ENCODE measurements around the gene LSR. TPM values are rescaled to one million over a fixed set of nuclear protein-coding genes. Genes with fewer than 3 reads are reported as not detected.

LSR gene
- 10 to 100 TPM; 13.2 to 13.3 TPM for total RNA-seq

GRCh38 chr19:35248310-35249145 lies at the start of gene LSR:
Gene LSR (plus strand): TSS chr19:35249002. CDS start chr19:35249023, 21 bp downstream.
- peak within 1 kb of the TSS; percentile 78 for H3K27ac Mint-ChIP-seq
- peak within 1 kb of the TSS; percentile 79 for H3K4me3 Mint-ChIP-seq
- ChIA-PET CTCF (no interaction called here), POLR2A (no interaction called here)
- peaks cover 33% of the 10 kb centered on the region for H3K4me1 Mint-ChIP-seq
- H3K36me3 Mint-ChIP-seq (ENCODE audit: low read depth) = peaks cover 22% of the 10 kb centered on the region
- H3K9me3 Mint-ChIP-seq = peaks cover 16% of the 10 kb centered on the region
- peaks cover 46% of the 10 kb centered on the region for H3K27me3 Mint-ChIP-seq
- peak; percentile 64 for DNase-seq

GRCh38 chr19:35199481-35199880 lies 49.3 kb upstream of the LSR start:
- Mint-ChIP-seq H3K4me3 (no peak overlapping the region), H3K36me3 (ENCODE audit: low read depth) (peaks cover 3% of the 10 kb centered on the region), H3K27ac (no peak overlapping the region), H3K9me3 (no peaks in the 10 kb centered on the region), H3K27me3 (no peaks in the 10 kb centered on the region), H3K4me1 (peaks cover 21% of the 10 kb centered on the region)
- no peak for DNase-seq
- ChIA-PET POLR2A (interaction anchor here (0.7 to 1.5 kb wide), 2 partner anchors 12 to 61 kb away, joined by 3 read pairs; no protein-coding TSS in a partner anchor), CTCF (interaction anchor here (0.6 to 1.3 kb wide), 2 partner anchors 16 to 58 kb away, joined by 3 to 5 read pairs; no protein-coding TSS in a partner anchor)

- Mint-ChIP-seq H3K9me3 (peaks cover 2% of the 10 kb centered on the region), H3K4me1 (peaks cover 55% of the 10 kb centered on the region), H3K27me3 (no peaks in the 10 kb centered on the region), H3K36me3 (ENCODE audit: low read depth) (peaks cover 7% of the 10 kb centered on the region), H3K4me3 (no peak overlapping the region), H3K27ac (no peak overlapping the region)
- no peak for DNase-seq
- CTCF ChIA-PET = interaction anchor here (0.6 to 1.5 kb wide), 5 partner anchors 14 to 260 kb away, joined by 3 to 4 read pairs (median 3); no protein-coding TSS in a partner anchor
- POLR2A ChIA-PET = interaction anchor here (0.7 to 1.8 kb wide), 7 partner anchors 9 to 49 kb away, joined by 3 to 11 read pairs (median 3); partner anchors contain the start of gene FXYD5
Observed at GRCh38 chr19:35202722-35203688, 45.8 kb upstream of the LSR start.

- POLR2A ChIA-PET = interaction anchor here (0.7 to 3.3 kb wide), 7 partner anchors 13 to 63 kb away, joined by 3 to 33 read pairs (median 11); partner anchors contain the start of genes FXYD5 and USF2
- CTCF ChIA-PET = interaction anchor here (0.6 to 1.5 kb wide), 5 partner anchors 12 to 51 kb away, joined by 3 to 9 read pairs (median 3); partner anchors contain the start of gene FXYD5
- no peaks in the 10 kb centered on the region for H3K27me3 Mint-ChIP-seq
- peaks cover 6% of the 10 kb centered on the region for H3K9me3 Mint-ChIP-seq
- peak overlapping the region; percentile 97 for H3K27ac Mint-ChIP-seq
- peaks cover 14% of the 10 kb centered on the region for H3K36me3 Mint-ChIP-seq (ENCODE audit: low read depth)
- peaks cover 73% of the 10 kb centered on the region for H3K4me1 Mint-ChIP-seq
- DNase-seq = peak; percentile 27
- H3K4me3 Mint-ChIP-seq = no peak overlapping the region
Observed at GRCh38 chr19:35204799-35205732, 43.7 kb upstream of the LSR start.

- Mint-ChIP-seq H3K9me3 (peaks cover 6% of the 10 kb centered on the region), H3K4me3 (no peak overlapping the region), H3K36me3 (ENCODE audit: low read depth) (peaks cover 14% of the 10 kb centered on the region), H3K27ac (peak overlapping the region; percentile 97), H3K27me3 (no peaks in the 10 kb centered on the region), H3K4me1 (peaks cover 79% of the 10 kb centered on the region)
- CTCF ChIA-PET = interaction anchor here (0.7 to 1.5 kb wide), 5 partner anchors 11 to 52 kb away, joined by 3 to 9 read pairs (median 3); partner anchors contain the start of gene FXYD5
- no peak for DNase-seq
- POLR2A ChIA-PET = interaction anchor here (0.7 to 3.3 kb wide), 16 partner anchors 12 to 257 kb away, joined by 3 to 33 read pairs (median 5); partner anchors contain the start of genes FXYD5 and USF2
Observed at GRCh38 chr19:35205733-35206323, 43.0 kb upstream of the LSR start.

GRCh38 chr19:35206379-35206778 lies 42.4 kb upstream of the LSR start:
- peak overlapping the region; percentile 67 for H3K4me3 Mint-ChIP-seq
- peak overlapping the region; percentile 97 for H3K27ac Mint-ChIP-seq
- H3K36me3 Mint-ChIP-seq (ENCODE audit: low read depth) = peaks cover 14% of the 10 kb centered on the region
- ChIA-PET CTCF (interaction anchor here (0.7 to 1.6 kb wide), 7 partner anchors 11 to 52 kb away, joined by 3 to 9 read pairs (median 3); partner anchors contain the start of gene FXYD5), POLR2A (interaction anchor here (1.0 to 3.3 kb wide), 15 partner anchors 11 to 256 kb away, joined by 3 to 33 read pairs (median 6); partner anchors contain the start of genes FXYD5 and USF2)
- peaks cover 79% of the 10 kb centered on the region for H3K4me1 Mint-ChIP-seq
- H3K9me3 Mint-ChIP-seq = peaks cover 6% of the 10 kb centered on the region
- DNase-seq = peak; percentile 68
- no peaks in the 10 kb centered on the region for H3K27me3 Mint-ChIP-seq

GRCh38 chr19:35206855-35207254 lies 41.9 kb upstream of the LSR start:
- H3K4me1 Mint-ChIP-seq = peaks cover 82% of the 10 kb centered on the region

GRCh38 chr19:35207391-35207871 lies 41.4 kb upstream of the LSR start:
- peak overlapping the region; percentile 97 for H3K27ac Mint-ChIP-seq
- ChIA-PET POLR2A (interaction anchor here (0.8 to 3.3 kb wide), 8 partner anchors 10 to 255 kb away, joined by 3 to 33 read pairs (median 6); partner anchors contain the start of genes FXYD5 and USF2), CTCF (interaction anchor here (1.0 to 1.6 kb wide), 2 partner anchors 51 to 53 kb away, joined by 3 to 4 read pairs; partner anchors contain the start of gene FXYD5)
- H3K4me1 Mint-ChIP-seq = peaks cover 88% of the 10 kb centered on the region
- peaks cover 19% of the 10 kb centered on the region for H3K36me3 Mint-ChIP-seq (ENCODE audit: low read depth)
- DNase-seq = peak; percentile 30
- H3K4me3 Mint-ChIP-seq = no peak overlapping the region
- H3K27me3 Mint-ChIP-seq = no peaks in the 10 kb centered on the region
- H3K9me3 Mint-ChIP-seq = peaks cover 6% of the 10 kb centered on the region

More at GRCh38 chr19:35206855-35207254, 41.9 kb upstream of the LSR start:
- Mint-ChIP-seq H3K27me3 (no peaks in the 10 kb centered on the region), H3K36me3 (ENCODE audit: low read depth) (peaks cover 14% of the 10 kb centered on the region), H3K4me3 (peak overlapping the region; percentile 67), H3K9me3 (peaks cover 6% of the 10 kb centered on the region), H3K27ac (peak overlapping the region; percentile 97)
- ChIA-PET CTCF (interaction anchor here (0.7 to 1.6 kb wide), 7 partner anchors 10 to 53 kb away, joined by 3 to 9 read pairs (median 3); partner anchors contain the start of gene FXYD5), POLR2A (interaction anchor here (0.6 to 3.3 kb wide), 15 partner anchors 11 to 256 kb away, joined by 3 to 33 read pairs (median 6); partner anchors contain the start of genes FXYD5 and USF2)
- no peak for DNase-seq

GRCh38 chr19:35208121-35208520 lies 40.7 kb upstream of the LSR start:
- ChIA-PET POLR2A (interaction anchor here (0.8 to 3.3 kb wide), 6 partner anchors 36 to 255 kb away, joined by 3 to 33 read pairs (median 5); partner anchors contain the start of genes FXYD5 and USF2), CTCF (interaction anchor here (1.6 kb wide), 1 partner anchor 52 kb away, joined by 4 read pairs; no protein-coding TSS in a partner anchor)
- peak overlapping the region; percentile 97 for H3K27ac Mint-ChIP-seq
- peak overlapping the region; percentile 5 for H3K4me3 Mint-ChIP-seq
- H3K27me3 Mint-ChIP-seq = no peaks in the 10 kb centered on the region
- H3K36me3 Mint-ChIP-seq (ENCODE audit: low read depth) = peaks cover 16% of the 10 kb centered on the region
- H3K4me1 Mint-ChIP-seq = peaks cover 89% of the 10 kb centered on the region
- peaks cover 6% of the 10 kb centered on the region for H3K9me3 Mint-ChIP-seq
- peak; percentile 30 for DNase-seq

- ChIA-PET POLR2A (interaction anchor here (3.0 kb wide), 1 partner anchor 37 kb away, joined by 12 read pairs; no protein-coding TSS in a partner anchor), CTCF (no interaction called here)
- Mint-ChIP-seq H3K27me3 (no peaks in the 10 kb centered on the region), H3K9me3 (peaks cover 6% of the 10 kb centered on the region), H3K36me3 (ENCODE audit: low read depth) (peaks cover 16% of the 10 kb centered on the region), H3K4me1 (peaks cover 91% of the 10 kb centered on the region), H3K27ac (peak overlapping the region; percentile 71), H3K4me3 (no peak overlapping the region)
- DNase-seq = no peak
Observed at GRCh38 chr19:35209646-35210045, 39.2 kb upstream of the LSR start.

Measured in activated CD4-positive, alpha-beta memory T cell treated with anti-CD3 and anti-CD28 coated beads, Interleukin-2, amount 10 ng/mL, durations not matched to agents 7 days and 5 days (primary cell).